SH-SY5Y (cell line): Measurements from ENCODE around the gene RBM23.

ENCODE experiments used
- GATA2 ChIP-seq: IDR thresholded peaks from 2 replicates; pipeline ENCODE4 v1.6.1; 2011; ENCODE audit warnings: mild to moderate bottlenecking, low read depth, low read length
- GATA3 ChIP-seq: IDR thresholded peaks from 2 replicates; pipeline ENCODE4 v1.6.1; 2011; ENCODE audit warnings: low read depth, mild to moderate bottlenecking, low read length, moderate library complexity

RBM23 gene

GRCh38 chr14:22918804-22919600 lies at the start of gene RBM23:
RBM23 (minus strand) TSS chr14:22919149.
- TF ChIP-seq GATA3, result no peak

GRCh38 chr14:22966783-22967269 lies 47.9 kb upstream of the RBM23 start:
- TF ChIP-seq GATA2 (no peak), GATA3 (no peak)

GRCh38 chr14:22962061-22962676 lies 43.2 kb upstream of the RBM23 start:
- TF ChIP-seq GATA3 (no peak), GATA2 (no peak)

DNA sequence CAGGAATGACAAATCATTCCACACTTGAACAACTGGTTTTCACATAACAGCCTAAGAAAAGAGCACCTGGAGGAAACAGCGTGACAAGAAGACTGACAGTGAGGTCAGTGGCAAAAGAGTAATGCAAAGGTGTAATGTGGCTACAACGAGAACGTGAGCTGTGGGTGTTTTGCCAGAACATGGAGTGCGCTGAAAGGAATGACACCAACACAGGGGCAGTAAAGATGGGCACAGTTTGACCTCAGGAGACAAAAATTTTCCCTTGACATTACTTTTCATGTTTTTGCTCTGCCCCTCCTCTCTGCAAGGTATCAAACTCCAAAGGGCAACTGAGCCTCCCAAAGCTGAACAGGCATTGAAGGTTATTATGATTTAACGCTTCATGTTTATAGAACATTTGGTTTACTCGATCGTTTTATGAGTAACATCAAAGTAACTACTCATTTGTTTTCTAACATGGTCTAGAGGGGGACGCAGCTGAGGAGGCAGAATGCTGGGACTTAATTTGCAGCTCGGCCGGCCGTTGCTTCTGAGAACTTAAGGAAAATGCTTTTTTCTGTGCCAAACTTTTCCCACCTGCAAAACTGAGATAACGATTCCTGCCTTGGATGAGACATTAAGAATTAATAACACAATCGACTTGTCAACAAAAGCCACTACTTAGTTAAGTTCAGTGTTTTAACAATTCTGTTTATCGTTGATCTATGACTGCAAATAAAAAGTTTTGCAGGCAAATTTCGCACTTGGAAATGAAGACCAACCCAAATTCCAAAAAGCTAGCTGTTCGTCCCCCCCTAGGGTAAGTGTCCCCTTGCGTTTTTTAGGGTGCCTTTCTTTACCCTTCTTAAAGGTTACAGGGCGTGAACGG lies 37.0 kb upstream of the RBM23 start:
- TF ChIP-seq GATA2 (no peak), GATA3 (no peak)

DNA sequence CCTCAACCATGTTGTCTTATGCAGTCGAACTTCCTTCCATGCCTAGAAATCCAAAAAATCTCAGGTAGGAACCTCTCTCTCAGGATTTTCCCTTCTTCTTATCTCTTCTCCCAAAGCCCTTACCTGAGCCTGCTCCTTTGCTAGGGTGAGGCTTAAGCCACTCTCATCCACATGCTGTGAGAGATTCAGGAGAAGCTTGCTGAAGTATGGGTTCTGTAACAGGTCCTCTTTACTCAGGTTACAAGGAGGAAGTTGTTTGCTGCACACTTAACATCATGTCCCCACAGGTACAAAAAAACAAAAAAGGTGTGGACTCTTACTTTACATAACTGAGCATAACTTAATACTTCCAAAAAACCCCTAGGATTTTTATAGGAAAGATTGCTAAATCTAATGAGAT lies 33.5 kb upstream of the RBM23 start:
- TF ChIP-seq GATA2, result no peak
- no peak for TF ChIP-seq GATA3

DNA sequence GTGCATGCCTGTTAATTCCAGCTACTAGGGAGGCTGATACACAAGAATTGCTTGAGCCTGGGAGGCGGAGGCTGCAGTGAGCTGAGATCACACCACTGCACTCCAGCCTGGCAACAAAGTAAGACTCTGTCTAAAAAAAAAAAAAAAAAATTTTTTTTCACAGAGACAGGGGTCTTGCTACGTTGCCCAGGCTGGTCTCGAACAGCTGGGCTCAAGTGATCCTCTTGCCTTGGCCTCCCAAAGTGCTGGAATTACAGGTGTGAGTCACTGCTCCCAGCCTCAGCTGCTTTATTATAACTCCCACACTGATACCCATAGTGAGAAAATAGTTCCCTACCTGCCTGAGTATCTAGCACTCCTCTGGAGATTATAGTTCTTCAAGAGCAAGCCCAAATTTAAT lies 26.7 kb upstream of the RBM23 start:
- TF ChIP-seq GATA3 (no peak), GATA2 (no peak)

GRCh38 chr14:22939684-22940083 lies 20.7 kb upstream of the RBM23 start:
- TF ChIP-seq GATA2 (no peak), GATA3 (no peak)

GRCh38 chr14:22935156-22935555 lies 16.2 kb upstream of the RBM23 start:
- no peak for TF ChIP-seq GATA2
- no peak for TF ChIP-seq GATA3

GRCh38 chr14:22932146-22932545 lies 13.2 kb upstream of the RBM23 start:
- TF ChIP-seq GATA3 (no peak), GATA2 (no peak)

DNA sequence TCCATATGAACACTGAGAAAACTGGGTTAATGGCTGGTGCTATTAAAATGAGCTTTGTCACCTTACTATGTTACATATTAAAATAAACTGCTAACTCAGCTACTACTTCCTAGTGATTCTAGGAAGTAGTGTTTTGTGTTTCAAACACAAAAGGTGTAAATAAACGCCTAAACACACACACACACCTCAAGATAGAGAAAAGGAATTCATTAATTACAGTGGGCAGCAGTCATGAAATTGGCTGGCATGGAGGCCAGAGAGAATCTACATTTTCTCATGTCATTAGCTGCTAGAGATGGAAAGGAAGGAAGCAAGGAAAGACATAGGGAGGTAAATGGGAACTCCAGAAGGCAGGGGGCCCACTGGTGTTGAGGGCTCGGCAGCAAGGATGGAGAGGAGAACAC lies 11.0 kb upstream of the RBM23 start:
- TF ChIP-seq GATA2, result no peak

DNA sequence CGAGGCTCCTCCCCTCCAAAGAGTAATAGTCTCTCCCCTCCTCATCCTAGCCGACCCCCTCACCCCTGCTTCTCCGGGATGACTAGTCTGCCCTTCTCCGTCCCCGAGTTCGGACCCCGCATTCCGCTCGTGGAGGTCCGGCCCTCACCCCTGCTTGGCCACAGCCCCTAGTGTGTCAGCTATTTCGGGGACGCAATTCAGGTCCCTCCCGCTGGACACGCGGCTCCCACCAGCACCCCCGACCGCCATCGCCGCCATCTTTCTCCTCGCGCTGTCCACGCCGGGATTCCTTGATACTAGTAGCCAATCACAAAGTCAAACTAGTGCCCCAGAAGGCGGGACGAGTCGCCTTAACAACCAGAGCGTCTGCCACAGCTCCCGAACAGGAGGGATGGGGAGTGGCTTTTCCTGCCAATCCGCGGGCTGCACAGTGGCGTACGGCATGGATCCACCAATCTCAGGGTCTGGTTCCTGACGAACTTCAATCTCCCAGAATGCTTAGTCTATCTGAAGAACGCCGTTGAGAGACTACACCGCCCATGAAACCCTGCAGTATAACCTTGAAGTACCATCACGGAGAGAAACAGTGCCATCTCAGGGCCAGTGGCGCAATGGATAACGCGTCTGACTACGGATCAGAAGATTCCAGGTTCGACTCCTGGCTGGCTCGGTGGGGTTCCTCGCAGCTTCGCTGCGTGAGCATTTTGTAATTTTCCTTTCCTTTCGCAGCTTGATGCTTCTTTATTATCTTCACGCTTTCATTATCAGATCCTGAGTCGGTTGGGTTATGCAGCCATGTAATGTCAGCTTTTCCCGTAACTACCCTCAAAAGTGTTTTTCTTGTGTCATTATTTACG lies 10.4 kb upstream of the RBM23 start, which contains the start of gene PRMT5:
PRMT5 (minus strand) TSS at position 273 of the 857 bp plus-strand sequence; CDS start at position 258, 15 bp downstream.
- TF ChIP-seq GATA3 (no peak), GATA2 (no peak; the same call in 1 of the 2 replicates)

GRCh38 chr14:22928237-22929103 lies 9.5 kb upstream of the RBM23 start:
- TF ChIP-seq GATA3 (no peak), GATA2 (no peak)
